Ovary (tissue), 9 donors: Measurements from ENCODE around the gene HIGD1A. TPM values are rescaled to one million over a fixed set of nuclear protein-coding genes. Genes with fewer than 3 reads are reported as not detected.

Experiments
- DNase-seq, 5 donors: peaks; one replicate each; pipeline ENCODE4 v3.0.0-alpha.2; 2019 to 2020
- H3K27ac ChIP-seq, 2 donors: fragments of 200-600 bp; one replicate each; pipeline versions ENCODE4 v1.5.1 to v1.8.0; 2019 to 2022
- H3K27me3 ChIP-seq: fragments of 200-600 bp; one replicate; pipeline ENCODE4 v1.8.0; 2022
- H3K36me3 ChIP-seq: fragments of 200-600 bp; sonication (generic); one replicate; pipeline ENCODE4 v1.5.1; 2019
- H3K4me1 ChIP-seq: one replicate; pipeline ENCODE4 v1.8.1; 2013; ENCODE audit warnings: mild to moderate bottlenecking, moderate library complexity; ENCODE audit not compliant: insufficient read depth
- H3K4me3 ChIP-seq: fragments of 200-600 bp; sonication (generic); one replicate; pipeline ENCODE4 v1.5.1; 2017
- H3K9me3 ChIP-seq, 2 donors: fragments of 200-600 bp in 1 of 2; sonication (generic) in 1 of 2; one replicate each; pipeline versions ENCODE4 v1.5.1 to v1.8.1; 2013 to 2019; ENCODE audit warnings: mild to moderate bottlenecking in 1 of 2, moderate library complexity in 1 of 2
- EP300 ChIP-seq: sonication (generic); formaldehyde crosslinking; IDR thresholded peaks from one replicate; pipeline ENCODE4 v1.6.1; 2017; ENCODE audit warnings: antibody characterized with exemption
- POLR2A ChIP-seq: fragments of 450-650 bp; IDR thresholded peaks from one replicate; pipeline ENCODE4 v1.6.1; 2017; ENCODE audit warnings: antibody characterized with exemption, mild to moderate bottlenecking, moderate library complexity
- WGBS, 3 donors: extraction: QIAGEN DNeasy Blood & Tissue Kit in 1 of 3; methylation state at CpG; one replicate each; pipeline versions ENCODE4 v1.1.5 to v1.1.7; 2013 to 2017; 5-methylcytosine and 5-hydroxymethylcytosine counted together
- intact Hi-C, 4 donors: fragments of 100-400 bp; cut with DNase I; formaldehyde crosslinking; loops; one replicate each; pipeline versions ENCODE4 v1.11.0 to v1.15.1; 2022 to 2023
- polyA plus RNA-seq, 2 donors: library from polyadenylated mRNA; stranded (reverse); fragments of 200-250 nt in 1 of 2; fragments of 350-450 nt in 1 of 2; fragmentation: Illumina TruSeq in 1 of 2; extraction: RNeasy Lipid Tissue Mini Kit (QIAGEN cat#74804) in 1 of 2; gene quantifications; one replicate each; pipeline ENCODE4 v1.2.3, GENCODE V29; 2013 to 2014
- total RNA-seq, 7 donors: library from RNA; depleted of rRNA in 2 of 7; stranded (reverse); fragments of >200 nt in 2 of 7; fragmentation: NEBNext Ultra II Directional in 3 of 7; extraction: Animal tissue kit (Norgen Biotek cat#: 25700) in 3 of 7; gene quantifications; one replicate each; pipeline versions ENCODE4 v1.1.0 to v1.2.4, GENCODE V29; 2016 to 2023
- TF ChIP-seq, protein P1 (sequence below), 3 donors: fragments of 450-650 bp in 2 of 3; fragments of 200-600 bp in 1 of 3; IDR thresholded peaks; one replicate each; pipeline versions ENCODE4 v1.5.1 to v1.8.0; 2016 to 2022; ENCODE audit warnings: antibody characterized with exemption in 3 of 3, mild to moderate bottlenecking in 1 of 3
- donor health status: DM: no; HTN: no; CAD: no; lungs with moderate emphysema.
- donor health status: DM: no; HTN: no; CAD: no.
- donor health status: Bipolar disorder and iron deficiency.
- donor health status: DM: yes; HTN: yes; CAD: no.
- donor health status: DM: no; HTN: no; CAD: no.
- donor health status: DM: yes; HTN: yes; CAD: no.

The HIGD1A gene
- total and polyA plus RNA-seq, 9 donors, result 44.6 to 126 (median 65.4) TPM

DNA sequence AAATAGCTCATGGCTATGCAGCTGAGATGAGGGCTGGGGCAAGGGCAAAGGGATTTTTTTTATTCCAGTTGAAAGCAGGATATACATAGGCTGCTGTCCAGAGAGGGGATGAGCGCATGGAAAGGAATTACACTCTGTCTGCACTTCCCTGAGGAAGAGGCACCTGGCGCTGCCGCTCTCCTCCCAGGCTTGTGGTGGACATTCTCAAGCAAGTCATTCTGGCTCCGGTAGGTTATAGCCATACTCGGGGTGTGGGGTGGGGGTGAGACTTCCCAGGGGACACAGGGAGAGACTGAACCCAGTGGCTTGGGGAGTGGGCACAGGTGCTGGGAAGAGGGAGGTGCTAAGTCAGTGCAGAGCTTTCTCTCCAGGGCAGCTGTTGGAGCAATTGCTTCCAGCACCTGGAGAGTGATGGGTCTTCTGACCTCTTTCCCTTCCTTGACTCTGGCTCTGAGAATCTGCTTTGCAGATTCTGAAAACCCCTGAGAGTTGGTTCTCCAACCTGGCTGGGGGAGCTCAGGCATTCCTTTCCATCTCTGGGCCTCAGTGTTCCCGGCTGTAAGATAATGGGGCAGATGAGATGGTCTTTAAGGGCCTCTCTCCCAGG, 47.0 kb upstream of the HIGD1A start:
- H3K9me3 ChIP-seq, result no peaks in the 10 kb centered on the region
- H3K4me1 ChIP-seq, result peaks cover 2% of the 10 kb centered on the region
- DNase-seq, result no peak
- no peaks in the 10 kb centered on the region for H3K27me3 ChIP-seq
- 76 to 82% (median 80%) methylated on average over 6 of the region's 6 CpGs for WGBS, 3 donors
- H3K4me3 ChIP-seq, result no peak overlapping the region
- intact Hi-C loops, result no loop called here
- no peaks in the 10 kb centered on the region for H3K36me3 ChIP-seq
- TF ChIP-seq, protein P1, sequence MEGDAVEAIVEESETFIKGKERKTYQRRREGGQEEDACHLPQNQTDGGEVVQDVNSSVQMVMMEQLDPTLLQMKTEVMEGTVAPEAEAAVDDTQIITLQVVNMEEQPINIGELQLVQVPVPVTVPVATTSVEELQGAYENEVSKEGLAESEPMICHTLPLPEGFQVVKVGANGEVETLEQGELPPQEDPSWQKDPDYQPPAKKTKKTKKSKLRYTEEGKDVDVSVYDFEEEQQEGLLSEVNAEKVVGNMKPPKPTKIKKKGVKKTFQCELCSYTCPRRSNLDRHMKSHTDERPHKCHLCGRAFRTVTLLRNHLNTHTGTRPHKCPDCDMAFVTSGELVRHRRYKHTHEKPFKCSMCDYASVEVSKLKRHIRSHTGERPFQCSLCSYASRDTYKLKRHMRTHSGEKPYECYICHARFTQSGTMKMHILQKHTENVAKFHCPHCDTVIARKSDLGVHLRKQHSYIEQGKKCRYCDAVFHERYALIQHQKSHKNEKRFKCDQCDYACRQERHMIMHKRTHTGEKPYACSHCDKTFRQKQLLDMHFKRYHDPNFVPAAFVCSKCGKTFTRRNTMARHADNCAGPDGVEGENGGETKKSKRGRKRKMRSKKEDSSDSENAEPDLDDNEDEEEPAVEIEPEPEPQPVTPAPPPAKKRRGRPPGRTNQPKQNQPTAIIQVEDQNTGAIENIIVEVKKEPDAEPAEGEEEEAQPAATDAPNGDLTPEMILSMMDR (IDR thresholded peaks at IDR 0.05), result no peak
- TF ChIP-seq EP300, result no peak
- TF ChIP-seq POLR2A, result no peak
- H3K27ac ChIP-seq, result no peak overlapping the region

DNA sequence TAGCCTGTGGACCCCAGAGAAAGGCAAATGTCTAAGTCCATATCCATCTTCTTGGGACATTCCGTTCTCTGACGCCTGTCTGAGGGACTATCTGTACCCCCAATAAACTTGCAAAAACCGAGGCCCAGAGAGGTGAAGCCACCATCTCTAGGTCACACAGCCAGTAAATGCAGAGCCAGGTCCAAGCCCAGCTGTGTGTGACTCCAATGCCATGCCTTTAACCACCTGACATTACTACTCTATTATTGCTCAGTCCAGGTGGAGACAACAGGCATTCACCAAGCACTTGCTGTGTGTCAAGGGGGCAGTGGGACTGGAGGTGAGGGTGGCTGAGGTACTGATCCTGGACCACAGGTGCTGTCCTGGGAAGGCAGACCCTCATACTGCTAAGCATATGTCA, 46.0 kb upstream of the HIGD1A start:
- 90 to 94% (median 93%) methylated on average over 3 of the region's 3 CpGs for WGBS, 3 donors
- intact Hi-C loops, result no loop called here
- no peaks in the 10 kb centered on the region for H3K9me3 ChIP-seq
- no peaks in the 10 kb centered on the region for H3K36me3 ChIP-seq
- TF ChIP-seq POLR2A (no peak), EP300 (no peak)
- TF ChIP-seq, protein P1 (IDR thresholded peaks at IDR 0.05), result no peak
- DNase-seq, result no peak
- H3K27me3 ChIP-seq, result no peaks in the 10 kb centered on the region
- H3K4me3 ChIP-seq, result no peak overlapping the region
- H3K27ac ChIP-seq, result no peak overlapping the region
- H3K4me1 ChIP-seq, result peaks cover 4% of the 10 kb centered on the region

DNA sequence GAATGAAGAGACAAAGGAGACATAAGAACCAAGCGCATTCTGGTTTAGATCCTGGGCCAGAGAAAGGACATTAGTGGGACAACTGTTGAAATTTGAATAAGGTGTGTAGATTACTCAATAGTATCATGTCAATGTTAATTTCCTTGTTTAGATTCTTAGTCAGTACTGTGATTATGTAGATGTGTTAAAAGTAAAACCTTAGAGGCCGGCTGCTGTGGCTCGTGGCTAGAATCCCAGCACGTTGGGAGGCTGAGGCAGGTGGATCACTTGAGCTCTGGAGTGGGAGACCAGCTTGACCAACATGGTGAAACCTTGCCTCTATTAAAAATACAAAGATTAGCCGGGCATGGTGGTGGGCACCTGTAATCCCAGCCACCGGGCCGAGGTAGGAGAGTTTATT, 44.7 kb upstream of the HIGD1A start:
- H3K4me1 ChIP-seq, result peaks cover 4% of the 10 kb centered on the region
- TF ChIP-seq POLR2A, result no peak
- TF ChIP-seq EP300, result no peak
- TF ChIP-seq, protein P1 (IDR thresholded peaks at IDR 0.05), result no peak
- no peaks in the 10 kb centered on the region for H3K9me3 ChIP-seq
- H3K4me3 ChIP-seq, result no peak overlapping the region
- intact Hi-C loops, result loop anchor here in 1 of 4 donors (10.0 kb wide), 1 partner anchor 64 kb away; no protein-coding TSS in a partner anchor
- DNase-seq, result no peak
- WGBS, 3 donors, result 94 to 97% (median 95%) methylated on average over 7 of the region's 7 CpGs
- no peak overlapping the region for H3K27ac ChIP-seq
- H3K27me3 ChIP-seq, result no peaks in the 10 kb centered on the region
- H3K36me3 ChIP-seq, result no peaks in the 10 kb centered on the region

DNA sequence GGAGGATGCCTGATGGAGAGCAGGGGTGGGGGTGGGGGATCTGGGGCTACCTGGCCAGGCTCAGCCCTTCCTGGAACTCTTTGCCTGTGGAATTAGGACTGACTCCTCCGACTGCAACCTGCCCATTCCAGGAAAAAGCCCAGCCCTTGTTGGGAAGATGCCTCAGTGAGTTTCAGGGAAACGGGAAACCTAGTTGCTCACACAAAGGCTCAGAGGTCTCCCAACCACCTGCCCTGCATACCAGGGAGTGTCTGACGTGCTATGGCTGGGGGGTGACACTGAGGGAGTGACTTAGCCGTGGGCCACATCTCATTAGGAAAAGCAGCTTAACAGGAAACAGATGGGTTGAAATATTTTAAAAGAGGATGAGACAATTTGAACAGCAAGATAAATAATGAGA, 43.4 kb upstream of the HIGD1A start:
- WGBS, 3 donors, result 56 to 66% (median 57%) methylated on average over 4 of the region's 4 CpGs
- no peak overlapping the region for H3K27ac ChIP-seq
- intact Hi-C loops, result loop anchor here in 1 of 4 donors (10.0 kb wide), 1 partner anchor 63 kb away; no protein-coding TSS in a partner anchor
- no peaks in the 10 kb centered on the region for H3K36me3 ChIP-seq
- H3K4me1 ChIP-seq, result peaks cover 4% of the 10 kb centered on the region
- no peaks in the 10 kb centered on the region for H3K27me3 ChIP-seq
- H3K9me3 ChIP-seq, result no peaks in the 10 kb centered on the region
- H3K4me3 ChIP-seq, result no peak overlapping the region
- no peak for TF ChIP-seq EP300
- TF ChIP-seq, protein P1 (IDR thresholded peaks at IDR 0.05), result no peak
- no peak for TF ChIP-seq POLR2A
- DNase-seq, result peak in 1 of 5 donors; percentile 42
